Naive thymus-derived CD8-positive, alpha-beta T cell (primary cell): Measurements from ENCODE around the gene NKAIN2. TPM values are rescaled to one million over a fixed set of nuclear protein-coding genes. Genes with fewer than 3 reads are reported as not detected.
"Not testable (repeated sequence)": the region's sequence is repeated elsewhere in the genome, so short reads cannot be mapped to it uniquely, and the experiment has no call there.

Experiments used
- ATAC-seq, 2 donors: fragments of 150-1000 bp; cut with Tn5 transposase in 1 of 2; sonication (Bioruptor Pico), chemical (Tn5 transposase) in 1 of 2; 1 replicate in 1 of 2; 2 replicates in 1 of 2; pipeline ENCODE4 v1.10.0; 2021; ENCODE audit warnings: mild to moderate bottlenecking in 2 of 2, moderate library complexity in 2 of 2
- POLR2A ChIA-PET: fragments of 350-600 bp; sonication (Branson Sonifier 250); formaldehyde crosslinking; loops from one replicate; lab custom pipeline; 2021; ENCODE audit warnings: antibody characterized with exemption; lab: Charles Lee
- DNase-seq, 10 donors: peaks; one replicate each; pipeline versions ENCODE4 v3.0.0 to v3.0.0-alpha.2; 2020 to 2022
- H3K27ac Mint-ChIP-seq, 10 donors: one replicate each; pipeline ENCODE4 v1.8.0; 2020 to 2022; ENCODE audit warnings: mild to moderate bottlenecking in 10 of 10, mixed read lengths in 10 of 10, moderate library complexity in 4 of 10, inconsistent platforms in 1 of 10
- H3K27me3 Mint-ChIP-seq, 5 donors: one replicate each; pipeline ENCODE4 v1.8.0; 2021 to 2022; ENCODE audit warnings: mixed read lengths in 5 of 5
- H3K36me3 Mint-ChIP-seq, 3 donors: one replicate each; pipeline ENCODE4 v1.8.0; 2020 to 2022; ENCODE audit warnings: mixed read lengths in 3 of 3, mild to moderate bottlenecking in 2 of 3, inconsistent platforms in 1 of 3
- H3K4me1 Mint-ChIP-seq, 4 donors: one replicate each; pipeline ENCODE4 v1.8.0; 2021 to 2022; ENCODE audit warnings: mixed read lengths in 4 of 4
- H3K4me3 Mint-ChIP-seq, 10 donors: one replicate each; pipeline ENCODE4 v1.8.0; 2020 to 2022; ENCODE audit warnings: mild to moderate bottlenecking in 10 of 10, mixed read lengths in 10 of 10, moderate library complexity in 6 of 10, inconsistent platforms in 1 of 10
- H3K9me3 Mint-ChIP-seq, 9 donors: one replicate each; pipeline ENCODE4 v1.8.0; 2020 to 2022; ENCODE audit warnings: mixed read lengths in 9 of 9, mild to moderate bottlenecking in 3 of 9, inconsistent platforms in 1 of 9, moderate library complexity in 1 of 9
- polyA plus RNA-seq, 3 donors: library from polyadenylated mRNA; unstranded; fragments of 300-500 nt; fragmentation: Illumina TruSeq; gene quantifications; one replicate each; pipeline ENCODE4 v1.2.3, GENCODE V29; 2021
- total RNA-seq, 8 experiments: library from RNA in 2 of 8; stranded (reverse) in 2 of 8; gene quantifications; one replicate each; pipeline ENCODE4 v1.2.3 and lab custom pipeline; 2021 to 2026

The NKAIN2 gene
- total and polyA plus RNA-seq, 5 experiments from 2014 or later: not detected

- H3K36me3 Mint-ChIP-seq: no peaks in the 10 kb centered on the region
- no peak for DNase-seq
- no peaks in the 10 kb centered on the region for H3K27me3 Mint-ChIP-seq
- H3K4me1 Mint-ChIP-seq: no peaks in the 10 kb centered on the region
- H3K9me3 Mint-ChIP-seq: peaks cover 0 to 1% (median 0%) of the 10 kb centered on the region in 9 donors
- no peak for ATAC-seq
- no peak overlapping the region for H3K27ac Mint-ChIP-seq
- H3K4me3 Mint-ChIP-seq: no peak overlapping the region
- POLR2A ChIA-PET: no interaction called here
Measured at GRCh38 chr6:124535746-124536145, 732.1 kb downstream of the NKAIN2 start.

- H3K4me3 Mint-ChIP-seq: no peak overlapping the region
- no peak overlapping the region for H3K27ac Mint-ChIP-seq
- ATAC-seq (no peak), DNase-seq (no peak)
- no peaks in the 10 kb centered on the region for H3K4me1 Mint-ChIP-seq
- H3K36me3 Mint-ChIP-seq: no peaks in the 10 kb centered on the region
- POLR2A ChIA-PET: no interaction called here
- peaks cover 0 to 1% (median 0%) of the 10 kb centered on the region in 9 donors for H3K9me3 Mint-ChIP-seq
- no peaks in the 10 kb centered on the region for H3K27me3 Mint-ChIP-seq
Measured at GRCh38 chr6:124536157-124536841, 732.6 kb downstream of the NKAIN2 start.

- POLR2A ChIA-PET: no interaction called here
- Mint-ChIP-seq H3K36me3 (no peaks in the 10 kb centered on the region), H3K27me3 (no peaks in the 10 kb centered on the region), H3K27ac (no peak overlapping the region), H3K9me3 (peaks cover 0 to 1% (median 0%) of the 10 kb centered on the region in 9 donors), H3K4me1 (no peaks in the 10 kb centered on the region), H3K4me3 (no peak overlapping the region)
- DNase-seq (no peak), ATAC-seq (no peak)
Measured at GRCh38 chr6:124536842-124537191, 733.2 kb downstream of the NKAIN2 start.

GRCh38 chr6:124539096-124539495, 735.4 kb downstream of the NKAIN2 start:
- POLR2A ChIA-PET: no interaction called here
- Mint-ChIP-seq H3K27ac (no peak overlapping the region), H3K4me3 (no peak overlapping the region), H3K36me3 (no peaks in the 10 kb centered on the region), H3K4me1 (no peaks in the 10 kb centered on the region), H3K27me3 (no peaks in the 10 kb centered on the region), H3K9me3 (peaks cover 0 to 2% (median 0%) of the 10 kb centered on the region in 9 donors)
- no peak for ATAC-seq
- DNase-seq: no peak

GRCh38 chr6:124541573-124541972, 737.9 kb downstream of the NKAIN2 start:
- H3K4me3 Mint-ChIP-seq: no peak overlapping the region
- DNase-seq (no peak), ATAC-seq (no peak)
- no peaks in the 10 kb centered on the region for H3K4me1 Mint-ChIP-seq
- POLR2A ChIA-PET: no interaction called here
- H3K9me3 Mint-ChIP-seq: peaks cover 0 to 2% (median 0%) of the 10 kb centered on the region in 9 donors
- H3K27me3 Mint-ChIP-seq: no peaks in the 10 kb centered on the region
- H3K27ac Mint-ChIP-seq: no peak overlapping the region
- no peaks in the 10 kb centered on the region for H3K36me3 Mint-ChIP-seq

GRCh38 chr6:124546601-124547000, 742.9 kb downstream of the NKAIN2 start:
- Mint-ChIP-seq H3K4me3 (no peak overlapping the region), H3K4me1 (no peaks in the 10 kb centered on the region), H3K36me3 (no peaks in the 10 kb centered on the region), H3K27me3 (no peaks in the 10 kb centered on the region), H3K27ac (no peak overlapping the region), H3K9me3 (peaks cover 0 to 12% (median 3%) of the 10 kb centered on the region in 9 donors)
- POLR2A ChIA-PET: no interaction called here
- ATAC-seq (no peak), DNase-seq (no peak)

GRCh38 chr6:124551711-124552233, 748.1 kb downstream of the NKAIN2 start:
- POLR2A ChIA-PET: no interaction called here
- Mint-ChIP-seq H3K36me3 (no peaks in the 10 kb centered on the region), H3K27me3 (no peaks in the 10 kb centered on the region), H3K27ac (no peak overlapping the region), H3K4me3 (no peak overlapping the region), H3K9me3 (peaks cover 0 to 13% (median 3%) of the 10 kb centered on the region in 9 donors), H3K4me1 (no peaks in the 10 kb centered on the region)
- ATAC-seq (no peak), DNase-seq (no peak)

- Mint-ChIP-seq H3K27ac (no peak overlapping the region), H3K4me1 (no peaks in the 10 kb centered on the region), H3K27me3 (no peaks in the 10 kb centered on the region), H3K4me3 (no peak overlapping the region), H3K9me3 (peaks cover 0 to 18% (median 3%) of the 10 kb centered on the region in 9 donors), H3K36me3 (no peaks in the 10 kb centered on the region)
- POLR2A ChIA-PET: no interaction called here
- no peak for DNase-seq
- ATAC-seq: no peak
Measured at GRCh38 chr6:124557873-124558272, 754.2 kb downstream of the NKAIN2 start.

GRCh38 chr6:124560078-124560477, 756.4 kb downstream of the NKAIN2 start:
- H3K4me3 Mint-ChIP-seq, H3K27me3 Mint-ChIP-seq, ATAC-seq, H3K4me1 Mint-ChIP-seq, H3K27ac Mint-ChIP-seq, H3K36me3 Mint-ChIP-seq, POLR2A ChIA-PET, DNase-seq: not testable (repeated sequence)
- peaks cover 0 to 23% (median 5%) of the 10 kb centered on the region in 9 donors for H3K9me3 Mint-ChIP-seq

GRCh38 chr6:124560873-124561567, 757.4 kb downstream of the NKAIN2 start:
- peaks cover 0 to 18% (median 3%) of the 10 kb centered on the region in 9 donors for H3K9me3 Mint-ChIP-seq
- H3K27me3 Mint-ChIP-seq: no peaks in the 10 kb centered on the region
- H3K4me1 Mint-ChIP-seq: no peaks in the 10 kb centered on the region
- H3K4me3 Mint-ChIP-seq: no peak overlapping the region
- no peak for ATAC-seq
- DNase-seq: no peak
- H3K27ac Mint-ChIP-seq: no peak overlapping the region
- POLR2A ChIA-PET: no interaction called here
- no peaks in the 10 kb centered on the region for H3K36me3 Mint-ChIP-seq

- Mint-ChIP-seq H3K36me3 (no peaks in the 10 kb centered on the region), H3K4me1 (no peaks in the 10 kb centered on the region), H3K9me3 (peaks cover 0 to 14% (median 0%) of the 10 kb centered on the region in 9 donors), H3K27ac (no peak overlapping the region), H3K4me3 (no peak overlapping the region), H3K27me3 (no peaks in the 10 kb centered on the region)
- POLR2A ChIA-PET: no interaction called here
- ATAC-seq: no peak
- no peak for DNase-seq
Measured at GRCh38 chr6:124561635-124562130, 758.0 kb downstream of the NKAIN2 start.

GRCh38 chr6:124564125-124564524, 760.5 kb downstream of the NKAIN2 start:
- H3K27ac Mint-ChIP-seq, ATAC-seq, DNase-seq, H3K4me1 Mint-ChIP-seq, POLR2A ChIA-PET, H3K27me3 Mint-ChIP-seq, H3K36me3 Mint-ChIP-seq, H3K4me3 Mint-ChIP-seq: not testable (repeated sequence)
- H3K9me3 Mint-ChIP-seq: peaks cover 0 to 15% (median 0%) of the 10 kb centered on the region in 9 donors

- H3K9me3 Mint-ChIP-seq: peaks cover 0 to 21% (median 7%) of the 10 kb centered on the region in 9 donors
- no peaks in the 10 kb centered on the region for H3K27me3 Mint-ChIP-seq
- no peak for DNase-seq
- H3K27ac Mint-ChIP-seq: no peak overlapping the region
- no peak overlapping the region for H3K4me3 Mint-ChIP-seq
- ATAC-seq: no peak
- no peaks in the 10 kb centered on the region for H3K4me1 Mint-ChIP-seq
- H3K36me3 Mint-ChIP-seq: peaks cover 0 to 4% (median 0%) of the 10 kb centered on the region in 3 donors
- POLR2A ChIA-PET: no interaction called here
Measured at GRCh38 chr6:124567401-124567800, 763.7 kb downstream of the NKAIN2 start.
